ENCODE data around the gene FAAH. TPM values are rescaled to one million over a fixed set of nuclear protein-coding genes. Genes with fewer than 3 reads are reported as not detected.

The FAAH gene
- total and polyA plus RNA-seq, 4 donors = 13.9 to 34.8 (median 27.8) TPM

DNA sequence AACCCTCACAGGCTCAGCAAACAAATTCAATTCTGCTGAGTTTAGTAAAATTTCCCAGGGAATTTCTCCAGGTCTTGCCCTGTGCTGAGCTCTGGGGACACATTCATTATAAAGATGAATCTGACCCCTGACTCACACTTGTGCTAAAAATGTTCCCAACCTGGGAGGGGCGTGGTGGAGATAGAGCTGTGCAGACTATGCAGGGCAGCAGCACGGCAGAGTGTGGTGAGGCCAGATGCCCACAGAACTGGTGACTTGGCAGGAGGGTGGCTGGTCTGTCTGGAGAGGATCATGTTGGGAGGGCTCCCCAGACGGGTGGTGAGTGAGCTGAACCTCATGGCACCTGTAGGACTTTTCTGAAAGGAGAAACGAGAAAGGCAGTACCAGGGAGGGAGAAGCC lies 31.6 kb downstream of the FAAH start:
- Histone ChIP-seq H3K27me3 (ENCODE audit: control insufficient read depth in 3 of 3, insufficient read depth in 3 of 3, low read length in 2 of 3) (peaks cover 0 to 8% (median 3%) of the 10 kb centered on the region in 3 donors), H3K9ac (ENCODE audit: insufficient read depth in 1 of 2, low read length in 2 of 2) (no peak overlapping the region), H3K36me3 (ENCODE audit: control insufficient read depth in 4 of 4, insufficient read depth in 4 of 4, low read length in 4 of 4) (no peaks in the 10 kb centered on the region), H3K9me3 (ENCODE audit: control insufficient read depth in 4 of 4, insufficient read depth in 3 of 4, low read length in 3 of 4) (no peaks in the 10 kb centered on the region), H3K4me3 (no peak overlapping the region), H3K4me1 (ENCODE audit: control insufficient read depth in 5 of 5, insufficient read depth in 5 of 5, low read length in 5 of 5) (no peaks in the 10 kb centered on the region), H3K27ac (ENCODE audit: low read depth in 1 of 2, low read length in 1 of 2) (no peak overlapping the region)
- no peak for TF ChIP-seq CTCF (IDR thresholded peaks at IDR 0.05; ENCODE audit: control extremely low read depth, extremely low read depth)
- 65 to 75% methylated on average over 4 of the region's 4 CpGs for WGBS, 2 donors
- no peak for ATAC-seq (ENCODE audit: insufficient read depth, low FRiP score)
- no peak for DNase-seq

- Histone ChIP-seq H3K9me3 (ENCODE audit: control insufficient read depth in 4 of 4, insufficient read depth in 3 of 4, low read length in 3 of 4) (no peaks in the 10 kb centered on the region), H3K4me3 (no peak overlapping the region), H3K27ac (ENCODE audit: low read depth in 1 of 2, low read length in 1 of 2) (no peak overlapping the region), H3K36me3 (ENCODE audit: control insufficient read depth in 4 of 4, insufficient read depth in 4 of 4, low read length in 4 of 4) (no peaks in the 10 kb centered on the region), H3K27me3 (ENCODE audit: control insufficient read depth in 3 of 3, insufficient read depth in 3 of 3, low read length in 2 of 3) (peaks cover 0 to 7% (median 0%) of the 10 kb centered on the region in 3 donors), H3K9ac (ENCODE audit: insufficient read depth in 1 of 2, low read length in 2 of 2) (no peak overlapping the region), H3K4me1 (ENCODE audit: control insufficient read depth in 5 of 5, insufficient read depth in 5 of 5, low read length in 5 of 5) (no peaks in the 10 kb centered on the region)
- DNase-seq (no peak), ATAC-seq (ENCODE audit: insufficient read depth, low FRiP score) (no peak)
- 69 to 76% methylated on average over 2 of the region's 2 CpGs for WGBS, 2 donors
- no peak for TF ChIP-seq CTCF (IDR thresholded peaks at IDR 0.05; ENCODE audit: control extremely low read depth, extremely low read depth)
Measured at GRCh38 chr1:46427541-46427940, 33.4 kb downstream of the FAAH start.

GRCh38 chr1:46429436-46429835 lies 35.3 kb downstream of the FAAH start:
- Histone ChIP-seq H3K9me3 (ENCODE audit: control insufficient read depth in 4 of 4, insufficient read depth in 3 of 4, low read length in 3 of 4) (no peaks in the 10 kb centered on the region), H3K27me3 (ENCODE audit: control insufficient read depth in 3 of 3, insufficient read depth in 3 of 3, low read length in 2 of 3) (peaks cover 0 to 6% (median 0%) of the 10 kb centered on the region in 3 donors), H3K4me1 (ENCODE audit: control insufficient read depth in 5 of 5, insufficient read depth in 5 of 5, low read length in 5 of 5) (no peaks in the 10 kb centered on the region), H3K4me3 (no peak overlapping the region), H3K9ac (ENCODE audit: insufficient read depth in 1 of 2, low read length in 2 of 2) (no peak overlapping the region), H3K36me3 (ENCODE audit: control insufficient read depth in 4 of 4, insufficient read depth in 4 of 4, low read length in 4 of 4) (no peaks in the 10 kb centered on the region), H3K27ac (ENCODE audit: low read depth in 1 of 2, low read length in 1 of 2) (no peak overlapping the region)
- WGBS, 2 donors = 89 to 100% methylated on average over 1 of the region's 1 CpG
- TF ChIP-seq CTCF (IDR thresholded peaks at IDR 0.05; ENCODE audit: control extremely low read depth, extremely low read depth) = no peak
- ATAC-seq (ENCODE audit: insufficient read depth, low FRiP score) = no peak
- no peak for DNase-seq

GRCh38 chr1:46431695-46432094 lies 37.6 kb downstream of the FAAH start:
- Histone ChIP-seq H3K9me3 (ENCODE audit: control insufficient read depth in 4 of 4, insufficient read depth in 3 of 4, low read length in 3 of 4) (no peaks in the 10 kb centered on the region), H3K27ac (ENCODE audit: low read depth in 1 of 2, low read length in 1 of 2) (no peak overlapping the region), H3K27me3 (ENCODE audit: control insufficient read depth in 3 of 3, insufficient read depth in 3 of 3, low read length in 2 of 3) (peaks cover 0 to 9% (median 0%) of the 10 kb centered on the region in 3 donors), H3K36me3 (ENCODE audit: control insufficient read depth in 4 of 4, insufficient read depth in 4 of 4, low read length in 4 of 4) (no peaks in the 10 kb centered on the region), H3K4me3 (no peak overlapping the region), H3K9ac (ENCODE audit: insufficient read depth in 1 of 2, low read length in 2 of 2) (no peak overlapping the region), H3K4me1 (ENCODE audit: control insufficient read depth in 5 of 5, insufficient read depth in 5 of 5, low read length in 5 of 5) (no peaks in the 10 kb centered on the region)
- ATAC-seq (ENCODE audit: insufficient read depth, low FRiP score) (no peak), DNase-seq (no peak)
- WGBS, 2 donors = 69 to 86% methylated on average over 6 of the region's 6 CpGs
- TF ChIP-seq CTCF (IDR thresholded peaks at IDR 0.05; ENCODE audit: control extremely low read depth, extremely low read depth) = no peak

Measured in lung (tissue), 12 donors.